Stimulated activated CD8-positive, alpha-beta memory T cell treated with anti-CD3 and anti-CD28 coated beads, Interleukin-7, amount 100 ng/mL, for 24 hours (primary cell): ENCODE data around the gene SIX2.

Experiments used
- DNase-seq: peaks from one replicate; pipeline ENCODE4 v3.0.0-alpha.2; 2020; ENCODE audit warnings: low read depth

The SIX2 gene

GRCh38 chr2:44965684-44966083, 43.6 kb downstream of the SIX2 start:
- DNase-seq: no peak

GRCh38 chr2:44964752-44965236, 44.5 kb downstream of the SIX2 start:
- DNase-seq: no peak

- DNase-seq: no peak
Observed at GRCh38 chr2:44962176-44962695, 47.0 kb downstream of the SIX2 start.

- no peak for DNase-seq
Observed at GRCh38 chr2:44960871-44961270, 48.4 kb downstream of the SIX2 start.

GRCh38 chr2:44959855-44960254, 49.4 kb downstream of the SIX2 start:
- DNase-seq: no peak

- no peak for DNase-seq
Observed at GRCh38 chr2:44957656-44958327, 51.5 kb downstream of the SIX2 start.

GRCh38 chr2:44956843-44957242, 52.4 kb downstream of the SIX2 start:
- no peak for DNase-seq

GRCh38 chr2:44955593-44956392, 53.5 kb downstream of the SIX2 start:
- peak; percentile 74 for DNase-seq
